ENCODE data around the gene SPAG9.

Gene SPAG9

DNA sequence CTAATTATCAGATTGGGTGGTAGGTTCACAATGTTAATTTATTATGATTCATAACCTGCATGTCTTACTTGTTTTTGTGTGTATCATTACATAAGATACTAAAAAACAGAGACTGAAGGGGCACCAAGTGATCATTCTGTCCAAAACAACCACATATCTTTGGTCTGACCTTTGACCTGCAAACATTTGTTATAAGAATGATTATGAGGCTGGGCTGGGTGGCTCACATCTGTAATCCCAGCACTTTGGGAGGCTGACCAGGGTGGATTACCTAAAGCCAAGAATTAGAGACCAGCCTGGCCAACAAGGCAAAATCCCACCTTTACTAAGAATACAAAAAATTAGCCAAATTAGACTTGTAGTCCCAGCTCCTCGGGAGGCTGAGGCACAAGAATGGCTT, 116.4 kb downstream of the SPAG9 start (continued):
- TF ChIP-seq, protein P1, sequence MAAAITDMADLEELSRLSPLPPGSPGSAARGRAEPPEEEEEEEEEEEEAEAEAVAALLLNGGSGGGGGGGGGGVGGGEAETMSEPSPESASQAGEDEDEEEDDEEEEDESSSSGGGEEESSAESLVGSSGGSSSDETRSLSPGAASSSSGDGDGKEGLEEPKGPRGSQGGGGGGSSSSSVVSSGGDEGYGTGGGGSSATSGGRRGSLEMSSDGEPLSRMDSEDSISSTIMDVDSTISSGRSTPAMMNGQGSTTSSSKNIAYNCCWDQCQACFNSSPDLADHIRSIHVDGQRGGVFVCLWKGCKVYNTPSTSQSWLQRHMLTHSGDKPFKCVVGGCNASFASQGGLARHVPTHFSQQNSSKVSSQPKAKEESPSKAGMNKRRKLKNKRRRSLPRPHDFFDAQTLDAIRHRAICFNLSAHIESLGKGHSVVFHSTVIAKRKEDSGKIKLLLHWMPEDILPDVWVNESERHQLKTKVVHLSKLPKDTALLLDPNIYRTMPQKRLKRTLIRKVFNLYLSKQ (tag by site-specific recombination; IDR thresholded peaks at IDR 0.05; ENCODE audit: borderline replicate concordance): no peak
- no peak for TF ChIP-seq ZNF157 (tag by site-specific recombination; IDR thresholded peaks at IDR 0.05)
- TF ChIP-seq ZNF561 (tag by site-specific recombination; IDR thresholded peaks at IDR 0.05; ENCODE audit: borderline replicate concordance): no peak

DNA sequence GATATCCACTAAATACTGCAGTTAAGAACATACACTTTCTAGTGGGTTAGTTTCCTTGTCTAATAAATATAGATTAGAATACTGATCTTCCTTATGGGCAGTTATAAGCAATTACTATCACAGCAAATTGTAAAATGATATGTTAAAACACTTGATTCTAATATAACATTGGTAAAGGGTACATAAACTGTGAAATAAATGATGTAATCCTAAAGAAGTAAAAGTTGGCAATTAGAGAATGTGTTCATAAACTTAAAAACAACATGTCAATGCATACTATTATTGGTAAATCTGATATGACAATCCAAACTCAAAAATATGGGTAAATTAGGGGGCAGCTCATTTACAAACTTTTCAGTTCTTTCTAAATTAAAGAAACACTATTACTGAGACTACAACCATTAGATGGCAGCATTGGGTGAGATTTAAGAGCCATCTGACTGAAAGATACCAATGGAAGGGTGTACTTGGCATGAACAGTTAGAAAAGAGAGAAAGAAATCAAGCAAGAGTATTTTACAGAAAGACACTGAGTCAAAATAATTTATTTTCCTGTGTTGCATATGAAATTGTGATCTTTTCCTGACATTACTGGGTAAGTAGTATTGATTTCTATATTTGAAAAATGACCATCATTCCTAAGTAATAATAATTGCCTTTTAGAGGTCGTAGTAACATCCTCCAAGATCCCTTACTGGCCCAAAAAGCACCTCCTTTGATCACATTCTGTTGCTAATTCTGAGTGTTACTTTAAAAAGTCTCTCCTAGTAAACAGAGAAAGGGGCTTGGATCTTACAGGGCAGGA, 119.6 kb downstream of the SPAG9 start:
- Histone ChIP-seq H3K36me3 (ENCODE audit: control insufficient read depth in 2 of 2, insufficient read depth in 1 of 2, low read length in 2 of 2) (peaks cover 63 to 85% of the 10 kb centered on the region in 2 experiments), H3K4me3 (ENCODE audit: low read depth, low read length) (no peak overlapping the region), H3K27ac (ENCODE audit: extremely low read depth, low read depth, low read length) (no peak overlapping the region), H3K4me1 (ENCODE audit: control insufficient read depth, insufficient read depth, low read length) (no peaks in the 10 kb centered on the region), H3K9me3 (ENCODE audit: control insufficient read depth, insufficient read depth, low read depth, low read length) (no peaks in the 10 kb centered on the region)
- TF ChIP-seq IKZF3 (tag by site-specific recombination; IDR thresholded peaks at IDR 0.05) (no peak), ZNF837 (tag by site-specific recombination; IDR thresholded peaks at IDR 0.05) (no peak), ZFP37 (tag by site-specific recombination; IDR thresholded peaks at IDR 0.05) (no peak), ZNF654 (tag by site-specific recombination; IDR thresholded peaks at IDR 0.05; ENCODE audit: low read depth) (peak; percentile 80), SP3 (tag by site-specific recombination; IDR thresholded peaks at IDR 0.05) (no peak), ZNF600 (tag by site-specific recombination; IDR thresholded peaks at IDR 0.05) (no peak), ZBTB1 (tag by site-specific recombination; IDR thresholded peaks at IDR 0.05) (no peak), ZNF433 (tag by site-specific recombination; IDR thresholded peaks at IDR 0.05; ENCODE audit: low read depth) (no peak), ZNF548 (tag by site-specific recombination; IDR thresholded peaks at IDR 0.05) (no peak), ZNF416 (tag by site-specific recombination; IDR thresholded peaks at IDR 0.05) (no peak), ZNF521 (tag by site-specific recombination; IDR thresholded peaks at IDR 0.05) (no peak)
- TF ChIP-seq, protein P2, sequence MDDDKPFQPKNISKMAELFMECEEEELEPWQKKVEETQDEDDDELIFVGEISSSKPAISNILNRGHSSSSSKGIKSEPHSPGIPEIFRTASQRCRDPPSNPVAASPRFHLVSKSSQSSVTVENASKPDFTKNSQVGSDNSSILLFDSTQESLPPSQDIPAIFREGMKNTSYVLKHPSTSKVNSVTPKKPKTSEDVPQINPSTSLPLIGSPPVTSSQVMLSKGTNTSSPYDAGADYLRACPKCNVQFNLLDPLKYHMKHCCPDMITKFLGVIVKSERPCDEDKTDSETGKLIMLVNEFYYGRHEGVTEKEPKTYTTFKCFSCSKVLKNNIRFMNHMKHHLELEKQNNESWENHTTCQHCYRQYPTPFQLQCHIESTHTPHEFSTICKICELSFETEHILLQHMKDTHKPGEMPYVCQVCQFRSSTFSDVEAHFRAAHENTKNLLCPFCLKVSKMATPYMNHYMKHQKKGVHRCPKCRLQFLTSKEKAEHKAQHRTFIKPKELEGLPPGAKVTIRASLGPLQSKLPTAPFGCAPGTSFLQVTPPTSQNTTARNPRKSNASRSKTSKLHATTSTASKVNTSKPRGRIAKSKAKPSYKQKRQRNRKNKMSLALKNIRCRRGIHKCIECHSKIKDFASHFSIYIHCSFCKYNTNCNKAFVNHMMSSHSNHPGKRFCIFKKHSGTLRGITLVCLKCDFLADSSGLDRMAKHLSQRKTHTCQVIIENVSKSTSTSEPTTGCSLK (tag by site-specific recombination; IDR thresholded peaks at IDR 0.05): no peak
- TF ChIP-seq, protein P3, sequence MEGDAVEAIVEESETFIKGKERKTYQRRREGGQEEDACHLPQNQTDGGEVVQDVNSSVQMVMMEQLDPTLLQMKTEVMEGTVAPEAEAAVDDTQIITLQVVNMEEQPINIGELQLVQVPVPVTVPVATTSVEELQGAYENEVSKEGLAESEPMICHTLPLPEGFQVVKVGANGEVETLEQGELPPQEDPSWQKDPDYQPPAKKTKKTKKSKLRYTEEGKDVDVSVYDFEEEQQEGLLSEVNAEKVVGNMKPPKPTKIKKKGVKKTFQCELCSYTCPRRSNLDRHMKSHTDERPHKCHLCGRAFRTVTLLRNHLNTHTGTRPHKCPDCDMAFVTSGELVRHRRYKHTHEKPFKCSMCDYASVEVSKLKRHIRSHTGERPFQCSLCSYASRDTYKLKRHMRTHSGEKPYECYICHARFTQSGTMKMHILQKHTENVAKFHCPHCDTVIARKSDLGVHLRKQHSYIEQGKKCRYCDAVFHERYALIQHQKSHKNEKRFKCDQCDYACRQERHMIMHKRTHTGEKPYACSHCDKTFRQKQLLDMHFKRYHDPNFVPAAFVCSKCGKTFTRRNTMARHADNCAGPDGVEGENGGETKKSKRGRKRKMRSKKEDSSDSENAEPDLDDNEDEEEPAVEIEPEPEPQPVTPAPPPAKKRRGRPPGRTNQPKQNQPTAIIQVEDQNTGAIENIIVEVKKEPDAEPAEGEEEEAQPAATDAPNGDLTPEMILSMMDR (tag by site-specific recombination; IDR thresholded peaks at IDR 0.05): no peak
- TF ChIP-seq, protein P4, sequence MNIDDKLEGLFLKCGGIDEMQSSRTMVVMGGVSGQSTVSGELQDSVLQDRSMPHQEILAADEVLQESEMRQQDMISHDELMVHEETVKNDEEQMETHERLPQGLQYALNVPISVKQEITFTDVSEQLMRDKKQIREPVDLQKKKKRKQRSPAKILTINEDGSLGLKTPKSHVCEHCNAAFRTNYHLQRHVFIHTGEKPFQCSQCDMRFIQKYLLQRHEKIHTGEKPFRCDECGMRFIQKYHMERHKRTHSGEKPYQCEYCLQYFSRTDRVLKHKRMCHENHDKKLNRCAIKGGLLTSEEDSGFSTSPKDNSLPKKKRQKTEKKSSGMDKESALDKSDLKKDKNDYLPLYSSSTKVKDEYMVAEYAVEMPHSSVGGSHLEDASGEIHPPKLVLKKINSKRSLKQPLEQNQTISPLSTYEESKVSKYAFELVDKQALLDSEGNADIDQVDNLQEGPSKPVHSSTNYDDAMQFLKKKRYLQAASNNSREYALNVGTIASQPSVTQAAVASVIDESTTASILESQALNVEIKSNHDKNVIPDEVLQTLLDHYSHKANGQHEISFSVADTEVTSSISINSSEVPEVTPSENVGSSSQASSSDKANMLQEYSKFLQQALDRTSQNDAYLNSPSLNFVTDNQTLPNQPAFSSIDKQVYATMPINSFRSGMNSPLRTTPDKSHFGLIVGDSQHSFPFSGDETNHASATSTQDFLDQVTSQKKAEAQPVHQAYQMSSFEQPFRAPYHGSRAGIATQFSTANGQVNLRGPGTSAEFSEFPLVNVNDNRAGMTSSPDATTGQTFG (tag by site-specific recombination; IDR thresholded peaks at IDR 0.05; ENCODE audit: borderline replicate concordance): no peak
- TF ChIP-seq, protein P5, sequence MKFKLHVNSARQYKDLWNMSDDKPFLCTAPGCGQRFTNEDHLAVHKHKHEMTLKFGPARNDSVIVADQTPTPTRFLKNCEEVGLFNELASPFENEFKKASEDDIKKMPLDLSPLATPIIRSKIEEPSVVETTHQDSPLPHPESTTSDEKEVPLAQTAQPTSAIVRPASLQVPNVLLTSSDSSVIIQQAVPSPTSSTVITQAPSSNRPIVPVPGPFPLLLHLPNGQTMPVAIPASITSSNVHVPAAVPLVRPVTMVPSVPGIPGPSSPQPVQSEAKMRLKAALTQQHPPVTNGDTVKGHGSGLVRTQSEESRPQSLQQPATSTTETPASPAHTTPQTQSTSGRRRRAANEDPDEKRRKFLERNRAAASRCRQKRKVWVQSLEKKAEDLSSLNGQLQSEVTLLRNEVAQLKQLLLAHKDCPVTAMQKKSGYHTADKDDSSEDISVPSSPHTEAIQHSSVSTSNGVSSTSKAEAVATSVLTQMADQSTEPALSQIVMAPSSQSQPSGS (tag by site-specific recombination; IDR thresholded peaks at IDR 0.05; ENCODE audit: low read depth): peak; percentile 80
- ChIA-PET POLR2A (interaction anchor here (0.6 kb wide), 1 partner anchor 579 kb away, joined by 3 read pairs; no protein-coding TSS in a partner anchor), CTCF (interaction anchor here (0.6 to 10.9 kb wide), 31 partner anchors 9 to 179 kb away, joined by 3 to 107 read pairs (median 4); partner anchors contain the start of genes NME1 and SPAG9)
